Osteocyte (in vitro differentiated cells): Measurements from ENCODE around the gene MX2. TPM values are rescaled to one million over a fixed set of nuclear protein-coding genes. Genes with fewer than 3 reads are reported as not detected.
"Not testable (repeated sequence)": the region's sequence is repeated elsewhere in the genome, so short reads cannot be mapped to it uniquely, and the experiment has no call there.

Source experiments
- DNase-seq: peaks from one replicate; pipeline ENCODE4 v3.0.0; 2021; ENCODE audit warnings: mixed read lengths; ENCODE audit not compliant: unreplicated experiment; ENCODE audit errors: extremely low spot score
- H3K27ac Mint-ChIP-seq: one replicate; pipeline ENCODE4 v1.8.0; 2021; ENCODE audit warnings: mild to moderate bottlenecking, mixed read lengths; ENCODE audit not compliant: unreplicated experiment
- H3K27me3 Mint-ChIP-seq: one replicate; pipeline ENCODE4 v1.8.0; 2021; ENCODE audit warnings: mixed read lengths; ENCODE audit not compliant: unreplicated experiment
- H3K36me3 Mint-ChIP-seq: one replicate; pipeline ENCODE4 v1.8.0; 2021; ENCODE audit warnings: mixed read lengths; ENCODE audit not compliant: unreplicated experiment
- H3K4me1 Mint-ChIP-seq: one replicate; pipeline ENCODE4 v1.8.0; 2021; ENCODE audit warnings: mixed read lengths; ENCODE audit not compliant: unreplicated experiment
- H3K4me3 Mint-ChIP-seq: one replicate; pipeline ENCODE4 v1.8.0; 2021; ENCODE audit warnings: mild to moderate bottlenecking, moderate library complexity, mixed read lengths; ENCODE audit not compliant: unreplicated experiment
- H3K9me3 Mint-ChIP-seq: one replicate; pipeline ENCODE4 v1.8.0; 2021; ENCODE audit warnings: mixed read lengths; ENCODE audit not compliant: unreplicated experiment
- total RNA-seq: library from RNA; stranded (reverse); gene quantifications from 2 replicates; pipeline ENCODE4 v1.2.1, GENCODE V29; 2021
- TF ChIP-seq, protein P1 (sequence below): fragments of 200-600 bp; sonication (generic); IDR thresholded peaks from 2 replicates; pipeline ENCODE4 v1.5.0; 2021; ENCODE audit warnings: antibody characterized with exemption, mild to moderate bottlenecking, moderate library complexity

MX2 gene
- total RNA-seq, 1 donor from 2014 or later, result not detected

GRCh38 chr21:41418393-41418792 is 56.6 kb downstream of the MX2 start:
- H3K4me3 Mint-ChIP-seq, result no peak overlapping the region
- H3K27me3 Mint-ChIP-seq, result peaks cover 27% of the 10 kb centered on the region
- H3K4me1 Mint-ChIP-seq, result peaks cover 17% of the 10 kb centered on the region
- peaks cover 13% of the 10 kb centered on the region for H3K9me3 Mint-ChIP-seq
- DNase-seq, result peak; percentile 54
- no peak overlapping the region for H3K27ac Mint-ChIP-seq
- TF ChIP-seq, protein P1, sequence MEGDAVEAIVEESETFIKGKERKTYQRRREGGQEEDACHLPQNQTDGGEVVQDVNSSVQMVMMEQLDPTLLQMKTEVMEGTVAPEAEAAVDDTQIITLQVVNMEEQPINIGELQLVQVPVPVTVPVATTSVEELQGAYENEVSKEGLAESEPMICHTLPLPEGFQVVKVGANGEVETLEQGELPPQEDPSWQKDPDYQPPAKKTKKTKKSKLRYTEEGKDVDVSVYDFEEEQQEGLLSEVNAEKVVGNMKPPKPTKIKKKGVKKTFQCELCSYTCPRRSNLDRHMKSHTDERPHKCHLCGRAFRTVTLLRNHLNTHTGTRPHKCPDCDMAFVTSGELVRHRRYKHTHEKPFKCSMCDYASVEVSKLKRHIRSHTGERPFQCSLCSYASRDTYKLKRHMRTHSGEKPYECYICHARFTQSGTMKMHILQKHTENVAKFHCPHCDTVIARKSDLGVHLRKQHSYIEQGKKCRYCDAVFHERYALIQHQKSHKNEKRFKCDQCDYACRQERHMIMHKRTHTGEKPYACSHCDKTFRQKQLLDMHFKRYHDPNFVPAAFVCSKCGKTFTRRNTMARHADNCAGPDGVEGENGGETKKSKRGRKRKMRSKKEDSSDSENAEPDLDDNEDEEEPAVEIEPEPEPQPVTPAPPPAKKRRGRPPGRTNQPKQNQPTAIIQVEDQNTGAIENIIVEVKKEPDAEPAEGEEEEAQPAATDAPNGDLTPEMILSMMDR, result no peak
- no peaks in the 10 kb centered on the region for H3K36me3 Mint-ChIP-seq

DNA sequence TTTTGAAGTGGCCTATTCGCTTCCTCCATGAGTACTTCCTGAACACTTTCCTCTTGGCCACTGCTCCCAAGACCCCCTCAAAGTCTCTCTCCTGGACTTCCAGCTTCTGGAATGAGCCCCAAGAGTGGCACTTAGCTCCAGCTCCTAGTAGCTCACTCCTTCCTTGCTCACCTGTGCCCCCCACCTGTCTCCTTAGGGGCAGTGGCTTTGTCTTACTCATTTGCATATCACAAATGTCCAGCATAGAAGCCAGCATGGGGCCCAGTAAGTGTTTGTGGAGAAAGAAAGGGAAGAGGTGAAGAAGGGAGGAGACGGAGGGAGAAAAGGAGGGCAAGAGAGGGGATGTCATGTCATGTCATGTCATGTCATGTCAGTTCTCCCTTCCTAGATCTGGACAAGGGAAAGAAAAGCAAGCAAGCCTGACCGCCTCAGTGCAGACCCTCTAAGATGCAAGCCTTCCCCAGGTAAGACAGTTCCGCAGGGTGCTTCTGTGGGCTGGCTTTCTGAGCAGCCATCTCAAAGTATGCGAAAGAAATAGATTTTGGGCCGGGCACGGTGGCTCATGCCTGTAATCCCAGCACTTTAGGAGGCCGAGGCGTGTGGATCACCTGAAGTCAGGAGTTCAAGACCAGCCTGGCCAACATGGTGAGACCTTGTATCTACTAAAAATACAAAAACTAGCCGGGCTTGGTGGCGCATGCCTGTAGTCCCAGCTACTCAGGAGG is 57.3 kb downstream of the MX2 start:
- peaks cover 17% of the 10 kb centered on the region for H3K4me1 Mint-ChIP-seq
- peaks cover 20% of the 10 kb centered on the region for H3K27me3 Mint-ChIP-seq
- H3K36me3 Mint-ChIP-seq, result no peaks in the 10 kb centered on the region
- DNase-seq, result peak; percentile 51
- peaks cover 13% of the 10 kb centered on the region for H3K9me3 Mint-ChIP-seq
- H3K4me3 Mint-ChIP-seq, result peak overlapping the region; percentile 88
- TF ChIP-seq, protein P1, result no peak
- H3K27ac Mint-ChIP-seq, result no peak overlapping the region

DNA sequence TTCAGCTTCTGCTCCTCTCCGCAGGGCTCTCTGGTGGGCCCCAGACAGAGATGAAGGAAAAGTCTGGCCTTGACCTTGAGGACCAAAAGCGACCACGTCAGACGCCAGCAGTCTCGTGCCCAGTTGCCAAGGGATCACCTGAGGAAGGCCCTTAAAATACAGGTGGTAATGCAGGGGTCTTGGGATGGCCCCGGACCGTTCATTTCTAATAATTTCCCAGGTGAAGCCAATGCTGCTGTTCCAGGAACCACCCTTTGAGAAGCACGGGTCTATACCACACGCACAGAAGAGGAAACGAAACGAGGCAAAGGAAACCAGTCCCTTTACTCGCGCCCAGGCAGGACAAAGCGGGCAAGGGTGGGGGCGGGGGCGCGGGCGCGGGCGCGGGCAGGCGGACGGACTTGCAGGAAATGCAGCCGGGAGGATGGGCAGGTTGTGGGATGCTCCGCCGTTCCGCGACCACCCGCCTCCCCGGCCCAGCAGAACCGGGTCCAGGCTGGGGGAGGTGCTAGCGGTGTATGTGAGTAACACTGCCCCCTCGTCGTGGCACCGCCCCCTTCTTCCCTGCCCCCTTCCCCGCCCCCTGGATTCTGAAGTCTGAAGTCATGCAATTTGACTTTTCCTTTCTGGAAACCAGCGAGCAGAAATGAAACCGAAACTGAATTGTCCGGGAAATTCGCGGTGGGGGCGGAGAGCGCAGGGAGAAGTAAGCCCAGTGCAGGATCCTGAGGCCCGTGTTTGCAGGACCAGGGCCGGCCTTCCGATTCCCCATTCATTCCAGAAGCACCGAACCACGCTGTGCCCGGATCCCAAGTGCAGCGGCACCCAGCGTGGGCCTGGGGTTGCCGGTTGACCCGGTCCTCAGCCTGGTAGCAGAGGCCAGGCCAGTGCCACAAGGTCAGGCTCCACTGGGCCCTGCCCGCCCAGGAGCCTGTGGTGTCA is 58.4 kb downstream of the MX2 start:
- peaks cover 9% of the 10 kb centered on the region for H3K27me3 Mint-ChIP-seq
- H3K9me3 Mint-ChIP-seq, result peaks cover 11% of the 10 kb centered on the region
- DNase-seq, result peak; percentile 91
- H3K4me3 Mint-ChIP-seq, result peak overlapping the region; percentile 88
- H3K36me3 Mint-ChIP-seq, result no peaks in the 10 kb centered on the region
- peaks cover 17% of the 10 kb centered on the region for H3K4me1 Mint-ChIP-seq
- TF ChIP-seq, protein P1, result no peak
- peak overlapping the region; percentile 90 for H3K27ac Mint-ChIP-seq

- H3K27me3 Mint-ChIP-seq, H3K36me3 Mint-ChIP-seq, DNase-seq, H3K9me3 Mint-ChIP-seq: not testable (repeated sequence)
- H3K4me3 Mint-ChIP-seq, result peak overlapping the region; percentile 88
- peaks cover 17% of the 10 kb centered on the region for H3K4me1 Mint-ChIP-seq
- H3K27ac Mint-ChIP-seq, result peak overlapping the region; percentile 90
These were observed 59.2 kb downstream of the MX2 start for GRCh38 chr21:41420998-41421397.

- H3K4me3 Mint-ChIP-seq, result no peak overlapping the region
- TF ChIP-seq, protein P1, result no peak
- peak; percentile 73 for DNase-seq
- H3K9me3 Mint-ChIP-seq, result no peaks in the 10 kb centered on the region
- H3K36me3 Mint-ChIP-seq, result no peaks in the 10 kb centered on the region
- no peak overlapping the region for H3K27ac Mint-ChIP-seq
- peaks cover 17% of the 10 kb centered on the region for H3K4me1 Mint-ChIP-seq
- H3K27me3 Mint-ChIP-seq, result no peaks in the 10 kb centered on the region
These were observed 60.9 kb downstream of the MX2 start for GRCh38 chr21:41422546-41423304.

- not testable (repeated sequence) for H3K9me3 Mint-ChIP-seq, DNase-seq, H3K27me3 Mint-ChIP-seq, H3K27ac Mint-ChIP-seq, H3K4me3 Mint-ChIP-seq, H3K36me3 Mint-ChIP-seq
- peaks cover 17% of the 10 kb centered on the region for H3K4me1 Mint-ChIP-seq
These were observed 61.4 kb downstream of the MX2 start for GRCh38 chr21:41423305-41423636.
